ENCODE measurements around the gene PPA2. TPM values are rescaled to one million over a fixed set of nuclear protein-coding genes. Genes with fewer than 3 reads are reported as not detected.

PPA2 gene
- total RNA-seq, 1 donor from 2014 or later: 81.0 TPM

DNA sequence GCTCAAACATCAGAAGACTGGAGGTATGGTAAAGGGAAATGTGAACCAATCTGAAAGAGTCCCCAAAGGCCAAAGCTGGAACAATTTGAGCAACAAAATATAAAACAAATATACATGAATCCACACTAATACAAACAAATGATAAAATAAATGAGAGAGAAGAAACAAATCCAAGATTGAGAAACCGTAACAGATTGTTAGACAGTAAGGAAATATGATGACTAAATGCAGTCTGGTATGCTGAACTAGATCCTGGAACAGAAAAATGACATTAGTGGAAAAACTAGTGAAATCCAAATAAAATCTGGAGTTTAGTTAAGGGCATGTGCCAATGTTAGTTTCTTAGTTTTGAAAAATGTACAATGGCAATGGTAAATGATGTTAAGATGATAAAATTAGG, 15.9 kb downstream of the PPA2 start:
- no peak for DNase-seq (ENCODE audit: low read depth, low spot score)
- peaks cover 28% of the 10 kb centered on the region for H3K36me3 Mint-ChIP-seq (ENCODE audit: low read depth)
- H3K9me3 Mint-ChIP-seq: peaks cover under 1% of the 10 kb centered on the region
- no peak for TF ChIP-seq CTCF (conservative IDR thresholded peaks at IDR 0.05)
- H3K4me3 Mint-ChIP-seq: no peak overlapping the region
- H3K27ac Mint-ChIP-seq (ENCODE audit: unreplicated experiment): no peak overlapping the region
- H3K27me3 Mint-ChIP-seq (ENCODE audit: low read depth): no peaks in the 10 kb centered on the region
- H3K4me1 Mint-ChIP-seq: peaks cover 8% of the 10 kb centered on the region

GRCh38 chr4:105455998-105456397, 17.9 kb downstream of the PPA2 start:
- Mint-ChIP-seq H3K9me3 (no peaks in the 10 kb centered on the region), H3K4me1 (peaks cover 8% of the 10 kb centered on the region), H3K36me3 (ENCODE audit: low read depth) (peaks cover 17% of the 10 kb centered on the region), H3K27me3 (ENCODE audit: low read depth) (no peaks in the 10 kb centered on the region), H3K27ac (ENCODE audit: unreplicated experiment) (no peak overlapping the region), H3K4me3 (no peak overlapping the region)
- DNase-seq (ENCODE audit: low read depth, low spot score): no peak
- TF ChIP-seq CTCF (conservative IDR thresholded peaks at IDR 0.05): no peak

DNA sequence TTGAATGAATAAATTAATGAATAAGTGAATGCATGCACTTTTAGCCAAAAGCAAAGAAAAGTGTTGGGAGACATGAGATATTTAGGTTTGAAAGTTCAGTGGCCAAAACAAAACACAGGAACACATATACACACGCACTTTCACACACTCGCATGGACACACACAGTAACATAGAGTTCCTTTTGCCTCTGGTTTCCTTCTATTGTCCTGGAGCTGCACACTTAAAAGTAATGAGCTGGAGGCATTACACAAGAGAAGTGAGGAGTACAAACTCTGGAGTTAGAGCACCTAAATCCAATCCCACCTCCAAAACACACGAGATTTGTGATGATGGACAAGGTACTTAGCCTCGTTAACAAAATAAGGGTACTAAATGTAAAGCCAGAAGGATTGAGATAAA, 18.7 kb downstream of the PPA2 start:
- DNase-seq (ENCODE audit: low read depth, low spot score): no peak
- Mint-ChIP-seq H3K4me3 (no peak overlapping the region), H3K36me3 (ENCODE audit: low read depth) (peaks cover 20% of the 10 kb centered on the region), H3K27me3 (ENCODE audit: low read depth) (no peaks in the 10 kb centered on the region), H3K4me1 (peaks cover 4% of the 10 kb centered on the region), H3K27ac (ENCODE audit: unreplicated experiment) (no peak overlapping the region), H3K9me3 (no peaks in the 10 kb centered on the region)
- no peak for TF ChIP-seq CTCF (conservative IDR thresholded peaks at IDR 0.05)

DNA sequence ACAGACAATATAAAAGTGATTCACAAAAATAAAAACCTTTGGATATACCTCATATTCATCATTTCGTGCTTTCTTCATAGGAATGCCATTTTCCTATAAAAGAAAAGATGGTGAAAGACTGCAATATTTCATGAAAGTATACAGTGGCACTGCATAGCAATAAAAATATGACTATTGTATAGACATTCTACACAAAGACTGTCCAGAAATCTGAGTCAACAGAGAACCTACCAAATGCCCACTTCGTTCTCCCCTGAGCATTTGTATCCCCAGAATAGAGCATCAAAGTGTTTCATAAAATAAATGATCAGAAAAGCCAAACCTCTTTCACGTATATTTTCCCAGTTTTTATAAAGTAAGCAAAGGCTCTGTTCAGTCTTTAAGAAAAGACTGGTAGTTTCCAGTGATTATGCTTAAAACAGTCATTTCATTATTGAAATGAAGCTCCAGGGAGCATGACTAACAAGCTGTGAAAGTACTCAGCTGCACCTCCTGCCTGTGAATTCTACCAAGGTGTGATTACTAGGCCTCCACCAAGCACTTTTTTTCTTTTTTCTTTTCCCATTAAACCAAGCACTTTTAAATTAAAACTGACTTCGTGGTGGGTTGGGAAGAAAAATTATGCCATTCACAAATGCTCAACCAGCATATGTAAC, 20.2 kb downstream of the PPA2 start:
- H3K4me3 Mint-ChIP-seq: no peak overlapping the region
- DNase-seq (ENCODE audit: low read depth, low spot score): no peak
- no peak for TF ChIP-seq CTCF (conservative IDR thresholded peaks at IDR 0.05)
- H3K27me3 Mint-ChIP-seq (ENCODE audit: low read depth): no peaks in the 10 kb centered on the region
- peaks cover 3% of the 10 kb centered on the region for H3K4me1 Mint-ChIP-seq
- H3K9me3 Mint-ChIP-seq: no peaks in the 10 kb centered on the region
- no peak overlapping the region for H3K27ac Mint-ChIP-seq (ENCODE audit: unreplicated experiment)
- peaks cover 27% of the 10 kb centered on the region for H3K36me3 Mint-ChIP-seq (ENCODE audit: low read depth)

DNA sequence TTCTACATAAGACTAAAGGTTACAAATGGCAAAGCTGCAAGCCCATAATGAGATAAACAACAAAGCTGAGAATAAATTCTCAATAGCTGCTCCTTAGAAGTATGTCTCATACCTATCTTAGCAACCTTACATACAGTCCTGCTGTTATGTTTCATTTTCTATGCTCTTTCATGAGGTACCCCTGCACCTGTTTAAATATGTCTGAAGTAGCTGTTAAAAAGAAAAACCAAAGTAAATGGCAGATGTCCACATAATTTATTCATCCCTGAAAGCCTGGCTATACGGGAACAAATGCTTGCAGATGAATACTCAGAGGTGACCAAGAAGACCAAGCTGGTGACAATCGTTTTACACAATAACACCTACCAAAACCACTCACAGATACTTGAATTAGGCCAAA, 22.5 kb downstream of the PPA2 start:
- Mint-ChIP-seq H3K4me3 (no peak overlapping the region), H3K27ac (ENCODE audit: unreplicated experiment) (no peak overlapping the region)
- TF ChIP-seq CTCF (conservative IDR thresholded peaks at IDR 0.05): no peak

More for the DNA sequence above, 22.5 kb downstream of the PPA2 start:
- Mint-ChIP-seq H3K9me3 (no peaks in the 10 kb centered on the region), H3K36me3 (ENCODE audit: low read depth) (peaks cover 25% of the 10 kb centered on the region), H3K27me3 (ENCODE audit: low read depth) (no peaks in the 10 kb centered on the region), H3K4me1 (peaks cover 3% of the 10 kb centered on the region)
- DNase-seq (ENCODE audit: low read depth, low spot score): no peak

All from neural crest cell (in vitro differentiated cells).